ENCODE data around the gene TMEM144.

TMEM144 gene

GRCh38 chr4:158209825-158210807, at the start of gene TMEM144:
Gene TMEM144 (plus strand): TSS chr4:158210486. CDS start chr4:158212668, 2,182 bp downstream.
- TF ChIP-seq, protein P1, sequence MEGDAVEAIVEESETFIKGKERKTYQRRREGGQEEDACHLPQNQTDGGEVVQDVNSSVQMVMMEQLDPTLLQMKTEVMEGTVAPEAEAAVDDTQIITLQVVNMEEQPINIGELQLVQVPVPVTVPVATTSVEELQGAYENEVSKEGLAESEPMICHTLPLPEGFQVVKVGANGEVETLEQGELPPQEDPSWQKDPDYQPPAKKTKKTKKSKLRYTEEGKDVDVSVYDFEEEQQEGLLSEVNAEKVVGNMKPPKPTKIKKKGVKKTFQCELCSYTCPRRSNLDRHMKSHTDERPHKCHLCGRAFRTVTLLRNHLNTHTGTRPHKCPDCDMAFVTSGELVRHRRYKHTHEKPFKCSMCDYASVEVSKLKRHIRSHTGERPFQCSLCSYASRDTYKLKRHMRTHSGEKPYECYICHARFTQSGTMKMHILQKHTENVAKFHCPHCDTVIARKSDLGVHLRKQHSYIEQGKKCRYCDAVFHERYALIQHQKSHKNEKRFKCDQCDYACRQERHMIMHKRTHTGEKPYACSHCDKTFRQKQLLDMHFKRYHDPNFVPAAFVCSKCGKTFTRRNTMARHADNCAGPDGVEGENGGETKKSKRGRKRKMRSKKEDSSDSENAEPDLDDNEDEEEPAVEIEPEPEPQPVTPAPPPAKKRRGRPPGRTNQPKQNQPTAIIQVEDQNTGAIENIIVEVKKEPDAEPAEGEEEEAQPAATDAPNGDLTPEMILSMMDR (IDR thresholded peaks at IDR 0.05; ENCODE audit: insufficient read depth, low read depth, low read length, missing control alignments), result no peak
- DNase-seq (ENCODE audit: low read depth), result no peak
- H3K4me3 ChIP-seq (ENCODE audit: low read depth, low read length), result no peak within 1 kb of the TSS

- no peak for DNase-seq (ENCODE audit: low read depth)
- TF ChIP-seq, protein P1 (IDR thresholded peaks at IDR 0.05; ENCODE audit: insufficient read depth, low read depth, low read length, missing control alignments), result no peak
- H3K4me3 ChIP-seq (ENCODE audit: low read depth, low read length), result no peak overlapping the region
These were observed 48.5 kb upstream of the TMEM144 start for GRCh38 chr4:158161551-158162354.

DNA sequence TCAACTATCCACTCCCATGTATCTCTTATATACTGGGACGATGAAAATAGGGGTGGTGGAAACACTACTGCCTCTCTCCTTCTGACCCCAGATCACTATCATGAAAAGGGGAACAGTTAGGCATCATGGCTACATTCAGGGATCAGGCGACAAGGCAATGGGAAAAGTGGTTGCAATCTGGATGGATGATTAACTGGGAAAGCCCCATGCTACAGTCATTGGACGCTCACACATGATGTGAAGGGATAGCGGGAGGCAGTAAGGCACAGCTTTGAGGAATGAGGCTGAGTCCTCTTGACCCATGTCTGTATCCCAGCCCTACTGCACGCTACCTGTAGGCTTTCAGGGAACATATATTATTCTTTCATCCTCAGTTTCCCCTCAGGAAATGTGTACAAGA, 47.7 kb upstream of the TMEM144 start:
- no peak for DNase-seq (ENCODE audit: low read depth)
- TF ChIP-seq, protein P1 (IDR thresholded peaks at IDR 0.05; ENCODE audit: insufficient read depth, low read depth, low read length, missing control alignments), result no peak

GRCh38 chr4:158163941-158164767, 46.1 kb upstream of the TMEM144 start:
- H3K4me3 ChIP-seq (ENCODE audit: low read depth, low read length), result no peak overlapping the region
- no peak for DNase-seq (ENCODE audit: low read depth)
- TF ChIP-seq, protein P1 (IDR thresholded peaks at IDR 0.05; ENCODE audit: insufficient read depth, low read depth, low read length, missing control alignments), result no peak

More for the DNA sequence above, 47.7 kb upstream of the TMEM144 start:
- H3K4me3 ChIP-seq (ENCODE audit: low read depth, low read length), result no peak overlapping the region

GRCh38 chr4:158164768-158165213, 45.5 kb upstream of the TMEM144 start:
- H3K4me3 ChIP-seq (ENCODE audit: low read depth, low read length), result no peak overlapping the region
- TF ChIP-seq, protein P1 (IDR thresholded peaks at IDR 0.05; ENCODE audit: insufficient read depth, low read depth, low read length, missing control alignments), result no peak
- DNase-seq (ENCODE audit: low read depth), result no peak

DNA sequence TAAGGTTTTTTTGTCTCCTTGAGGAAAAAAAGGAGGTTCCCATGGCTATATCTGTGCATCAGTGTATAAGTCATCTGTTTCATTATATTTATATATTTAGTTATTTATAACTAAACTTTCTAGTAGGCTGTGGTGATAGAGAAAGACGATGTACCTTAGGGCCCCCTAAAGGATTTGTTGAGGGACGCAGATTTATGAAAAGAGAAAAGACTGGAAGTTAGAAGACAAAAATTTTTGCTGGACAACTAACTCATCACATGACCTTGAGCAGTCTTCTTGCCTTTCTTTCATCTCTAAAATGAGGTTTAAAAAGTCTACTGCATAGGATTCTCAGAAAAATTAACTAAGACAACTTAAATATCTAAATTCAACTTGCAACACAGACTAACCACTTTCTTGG, 43.6 kb upstream of the TMEM144 start:
- no peak for DNase-seq (ENCODE audit: low read depth)
- no peak overlapping the region for H3K4me3 ChIP-seq (ENCODE audit: low read depth, low read length)
- TF ChIP-seq, protein P1 (IDR thresholded peaks at IDR 0.05; ENCODE audit: insufficient read depth, low read depth, low read length, missing control alignments), result no peak
